ENCODE measurements around the gene FLT3.
"Not testable (repeated sequence)": the region's sequence is repeated elsewhere in the genome, so short reads cannot be mapped to it uniquely, and the experiment has no call there.

Gene FLT3

DNA sequence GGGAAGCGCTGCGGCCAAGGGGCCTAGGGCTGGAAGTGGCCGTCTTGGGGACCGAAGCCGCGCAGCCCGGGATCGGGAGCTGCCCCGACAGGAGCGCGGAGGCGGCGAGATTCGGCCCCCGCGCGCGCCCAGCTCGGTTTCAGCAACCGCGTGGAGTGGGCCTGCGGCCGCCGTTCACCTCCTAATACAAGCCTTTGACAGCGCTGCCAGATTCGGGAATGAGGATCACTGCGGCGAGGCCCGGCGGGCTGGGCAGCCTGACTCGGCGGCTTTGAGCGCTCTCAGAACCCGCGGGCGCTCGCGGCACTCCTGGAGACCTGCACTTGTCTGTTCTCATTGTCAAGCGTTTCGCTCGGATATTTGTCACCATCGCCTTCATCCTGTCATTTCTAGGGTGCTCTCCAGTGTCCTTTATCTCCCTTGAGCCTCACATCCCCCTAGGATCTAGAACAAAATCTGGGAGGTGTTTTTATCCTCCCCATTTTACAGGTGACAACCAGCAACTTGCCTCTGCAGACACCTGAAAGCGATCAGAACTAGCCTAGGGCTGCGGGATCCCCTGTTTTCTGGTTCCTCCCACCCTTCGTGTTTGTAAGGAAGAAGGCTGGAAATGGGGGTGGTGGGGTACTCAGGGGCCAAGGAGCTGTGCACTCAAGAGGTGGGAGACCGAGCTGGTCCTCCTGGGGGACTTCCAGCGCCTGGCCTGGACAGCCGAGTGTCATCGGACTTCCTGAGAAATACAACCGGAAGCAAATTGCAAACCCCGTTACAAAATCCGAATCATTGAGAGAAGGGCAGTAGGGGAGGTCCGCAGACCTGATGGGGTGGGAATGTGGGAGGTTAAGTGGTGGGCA lies 129.8 kb downstream of the FLT3 start:
- no peak for DNase-seq

DNA sequence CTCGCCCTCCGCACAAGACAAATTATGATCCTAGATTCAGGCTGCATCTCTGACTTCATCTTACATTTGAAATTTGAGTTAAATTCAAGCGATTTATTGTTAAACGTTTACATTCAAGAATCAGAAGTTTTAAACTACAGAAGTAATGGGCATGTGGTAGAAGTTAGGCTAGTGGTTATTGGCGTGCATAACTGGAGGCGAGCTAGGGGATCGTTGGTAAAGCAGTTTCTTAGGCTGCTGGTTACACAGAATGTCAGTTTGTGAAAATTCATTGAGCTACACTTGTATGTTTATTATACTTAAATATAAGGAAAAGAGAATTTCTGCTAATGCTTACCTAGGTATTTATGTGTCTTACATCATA lies 130.5 kb downstream of the FLT3 start:
- no peak for DNase-seq

DNA sequence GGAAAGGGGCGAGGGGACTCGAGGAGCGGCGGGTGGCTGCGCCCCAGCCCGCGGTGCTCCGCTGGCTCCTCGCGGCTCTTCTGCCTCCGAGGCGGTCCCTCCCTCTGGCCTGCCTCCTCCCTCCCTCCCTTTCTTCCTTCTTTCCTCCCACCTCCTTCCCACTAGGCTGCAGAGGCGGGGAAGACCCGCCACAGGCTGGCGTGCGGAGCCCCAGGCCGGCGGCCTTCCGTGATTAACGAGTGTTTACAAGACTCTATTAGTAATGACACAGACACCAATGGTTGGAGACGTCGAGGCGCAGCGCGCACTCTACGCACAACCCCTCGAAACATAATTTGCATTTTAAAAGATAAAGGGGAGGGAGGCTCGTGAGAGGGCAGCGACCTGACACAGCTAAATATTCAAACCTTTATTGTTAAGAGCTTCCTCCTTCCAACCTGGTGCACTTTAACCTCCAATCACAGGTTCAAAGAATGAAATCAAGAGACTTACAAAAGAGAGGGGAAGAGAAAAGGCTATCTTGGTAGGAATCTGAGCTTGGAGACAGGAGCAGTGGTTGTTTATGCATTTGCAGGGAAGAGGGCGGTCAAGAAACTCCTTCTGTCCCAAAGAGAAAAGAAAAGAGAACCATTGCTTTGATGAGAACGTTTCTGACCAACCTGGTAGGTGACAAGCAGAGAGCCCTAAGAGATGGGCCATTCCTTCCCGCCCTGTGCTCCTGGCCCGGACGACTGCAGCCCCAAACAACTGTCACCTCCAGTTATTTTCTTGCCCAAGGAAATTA lies 131.1 kb downstream of the FLT3 start, which contains the start of gene CDX2:
Gene CDX2 (minus strand): TSS at position 234 of the 784 bp plus-strand sequence. CDS start 309 bp downstream, outside the sequence.
- DNase-seq = no peak

DNA sequence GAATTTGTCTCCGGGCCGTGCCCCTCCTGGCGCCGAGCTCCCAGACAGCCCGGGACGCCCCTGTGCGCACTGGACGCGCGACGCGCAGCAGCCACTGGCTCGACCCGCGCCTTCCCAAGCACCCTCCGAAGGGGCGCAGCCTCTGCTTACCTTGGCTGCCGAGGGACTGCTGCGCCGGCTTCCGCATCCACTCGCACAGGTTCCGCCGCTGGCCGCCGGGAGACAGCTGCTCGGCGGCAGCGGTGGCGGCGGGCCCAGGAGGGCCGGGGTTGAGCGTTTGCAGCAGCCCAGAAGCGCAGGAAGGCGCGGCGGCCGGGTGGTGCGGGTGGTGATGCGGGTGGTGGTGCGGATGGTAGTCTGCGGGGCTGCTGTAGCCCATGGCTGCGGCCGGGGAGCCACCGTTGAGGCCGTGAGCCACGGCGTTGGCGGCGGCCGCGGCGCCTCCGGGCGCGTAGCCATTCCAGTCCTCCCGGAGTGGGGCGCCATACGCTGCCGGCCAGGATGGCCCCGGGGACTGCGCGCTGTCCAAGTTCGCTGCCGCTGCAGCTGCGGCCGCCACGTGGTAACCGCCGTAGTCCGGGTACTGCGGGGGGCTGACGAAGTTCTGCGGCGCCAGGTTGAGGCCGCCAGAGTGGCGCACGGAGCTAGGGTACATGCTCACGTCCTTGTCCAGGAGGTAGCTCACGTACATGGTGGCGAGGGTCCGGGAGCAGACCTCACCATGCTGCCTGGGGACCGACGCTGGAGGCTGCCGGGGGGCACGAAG lies 131.9 kb downstream of the FLT3 start:
- DNase-seq = no peak

DNA sequence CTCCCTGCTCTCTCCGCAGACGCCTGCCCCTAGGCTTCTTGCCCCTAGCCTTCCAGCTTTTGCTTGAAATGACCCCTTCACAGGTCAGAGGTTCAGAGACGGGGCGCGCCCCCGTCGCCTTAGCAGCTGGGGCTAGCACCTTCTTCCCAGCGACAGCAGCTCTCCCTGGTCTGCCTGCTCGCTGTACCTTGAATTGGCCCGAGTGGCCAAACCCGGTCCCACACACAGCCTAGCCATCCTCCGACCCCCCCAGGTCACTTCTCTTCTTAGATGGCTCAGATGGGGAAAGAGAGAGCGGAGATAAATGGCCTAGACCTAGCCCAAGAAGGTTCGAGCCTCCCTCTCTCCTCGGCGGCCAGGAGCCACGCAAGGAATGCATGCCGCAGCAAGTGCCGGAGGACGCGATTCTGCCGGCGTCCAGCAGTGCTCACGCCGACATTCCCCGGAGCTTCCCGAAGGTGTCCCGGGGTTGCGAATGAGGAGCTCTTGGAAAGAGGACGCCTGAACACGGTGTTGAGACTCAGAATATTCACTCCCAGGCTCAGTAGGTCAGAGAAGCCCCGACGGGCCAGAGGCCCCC lies 132.6 kb downstream of the FLT3 start:
- no peak for DNase-seq

DNA sequence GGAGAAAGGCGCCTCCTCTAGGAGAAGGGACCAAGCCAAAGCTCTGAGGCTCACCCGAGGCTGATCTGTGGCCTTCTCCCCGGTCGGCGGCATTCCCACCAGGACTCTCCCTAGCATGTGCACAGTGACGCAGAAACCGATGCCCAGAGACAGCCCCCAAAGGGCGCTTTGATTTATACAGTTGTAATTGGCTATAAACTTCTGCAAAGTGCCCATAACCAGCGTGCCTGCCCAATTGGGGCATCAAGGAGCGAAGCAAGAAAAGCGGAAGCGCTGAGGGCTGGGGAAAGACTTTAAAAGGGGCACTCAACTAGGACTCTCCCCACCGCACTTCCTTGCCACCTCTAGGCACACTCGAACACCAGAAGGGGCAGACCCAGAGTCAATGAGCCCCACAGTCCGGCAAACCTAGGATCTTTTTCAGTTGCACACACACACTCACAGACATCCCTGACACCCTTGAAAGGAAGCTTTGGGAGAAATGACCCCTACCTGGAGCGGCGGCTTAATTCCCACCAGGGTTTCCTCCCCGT lies 133.1 kb downstream of the FLT3 start:
- DNase-seq = no peak

DNA sequence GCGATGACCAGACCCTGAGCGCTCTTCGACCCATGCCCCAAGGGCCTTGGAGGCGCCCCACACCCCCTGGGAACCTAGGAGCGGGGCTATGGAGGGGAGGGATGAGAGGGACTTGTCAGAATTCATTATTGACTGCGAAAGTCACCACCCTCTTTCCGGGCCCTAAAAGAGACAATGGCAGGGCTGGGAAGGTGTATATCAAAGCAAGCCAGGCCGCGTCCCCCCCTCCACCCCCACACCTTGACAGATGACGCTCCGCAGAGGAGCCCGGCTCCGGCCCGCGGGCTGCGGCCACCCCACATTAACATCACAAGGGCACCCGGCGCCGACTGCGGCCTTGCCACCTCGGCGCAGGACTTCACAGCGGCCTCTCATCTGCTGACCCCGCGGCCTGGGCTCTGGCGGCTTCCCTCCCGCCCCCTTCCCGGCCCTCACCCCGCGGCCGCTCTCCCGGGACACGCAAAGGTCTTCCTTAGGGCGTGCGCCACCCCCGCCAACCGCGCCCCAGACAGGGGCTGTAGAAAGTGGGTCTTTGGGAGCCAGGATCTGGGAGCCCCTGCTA lies 133.7 kb downstream of the FLT3 start:
- DNase-seq = no peak

DNA sequence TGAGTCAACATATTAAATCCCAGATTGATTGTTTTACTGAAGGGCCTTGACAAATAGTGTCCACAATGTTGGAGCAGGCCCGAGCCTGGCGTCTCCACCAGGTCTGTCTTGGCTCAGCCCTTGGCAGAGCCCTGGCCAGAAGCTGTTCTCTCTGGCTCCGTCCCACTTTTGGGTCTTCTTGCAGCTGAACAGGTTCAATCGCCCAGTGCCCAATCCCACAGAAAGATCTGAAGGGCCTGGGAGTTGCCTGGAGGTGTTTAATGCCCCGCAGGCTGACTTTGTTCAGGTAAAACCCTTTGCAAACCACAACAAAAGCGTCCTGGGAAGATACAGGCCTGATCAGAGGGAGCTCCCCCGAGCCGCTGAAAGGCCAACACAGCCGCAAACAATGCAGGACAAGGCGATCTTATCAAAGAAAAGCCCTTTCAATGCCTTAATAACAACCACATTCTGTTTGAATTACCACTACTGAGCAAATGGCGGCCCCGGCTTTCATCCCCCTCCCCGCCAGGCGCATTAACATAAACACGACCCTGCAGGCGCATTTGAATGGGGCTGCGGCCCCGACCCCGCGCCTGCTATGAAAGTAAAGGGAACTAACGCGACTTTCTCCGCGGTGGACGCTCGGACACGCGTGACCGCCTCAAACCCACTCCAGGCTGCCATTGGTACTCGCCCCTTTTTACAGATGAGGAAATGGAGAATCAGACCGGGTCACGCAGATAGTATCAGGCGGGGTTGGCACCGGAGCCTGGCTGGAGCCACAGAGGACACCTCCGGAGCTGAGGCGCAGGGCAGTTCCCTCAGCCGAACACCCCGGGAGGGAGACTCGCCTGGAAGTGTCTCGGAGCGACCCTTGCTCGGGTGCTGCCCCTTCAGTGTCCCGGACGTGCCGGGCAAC lies 134.4 kb downstream of the FLT3 start:
- no peak for DNase-seq

DNA sequence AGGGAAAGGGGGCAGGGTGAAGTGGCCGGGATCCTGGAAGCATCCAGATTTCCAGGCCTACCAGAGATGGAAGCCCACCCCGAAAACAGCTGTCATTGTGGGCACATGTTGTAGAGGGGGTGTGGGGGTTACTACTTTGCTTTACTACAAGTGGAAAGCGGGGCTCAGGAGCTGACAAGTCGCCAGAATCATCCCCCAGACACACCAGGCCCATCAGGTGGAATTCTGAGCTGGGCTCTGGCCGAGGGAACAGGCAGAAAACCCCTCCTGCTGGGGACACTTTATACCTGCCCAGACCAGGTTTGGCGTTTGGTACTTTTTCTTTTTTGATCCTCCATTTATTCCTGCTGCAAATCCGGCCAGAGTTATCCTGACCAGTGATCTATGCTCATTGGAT lies 135.0 kb downstream of the FLT3 start:
- no peak for DNase-seq

DNA sequence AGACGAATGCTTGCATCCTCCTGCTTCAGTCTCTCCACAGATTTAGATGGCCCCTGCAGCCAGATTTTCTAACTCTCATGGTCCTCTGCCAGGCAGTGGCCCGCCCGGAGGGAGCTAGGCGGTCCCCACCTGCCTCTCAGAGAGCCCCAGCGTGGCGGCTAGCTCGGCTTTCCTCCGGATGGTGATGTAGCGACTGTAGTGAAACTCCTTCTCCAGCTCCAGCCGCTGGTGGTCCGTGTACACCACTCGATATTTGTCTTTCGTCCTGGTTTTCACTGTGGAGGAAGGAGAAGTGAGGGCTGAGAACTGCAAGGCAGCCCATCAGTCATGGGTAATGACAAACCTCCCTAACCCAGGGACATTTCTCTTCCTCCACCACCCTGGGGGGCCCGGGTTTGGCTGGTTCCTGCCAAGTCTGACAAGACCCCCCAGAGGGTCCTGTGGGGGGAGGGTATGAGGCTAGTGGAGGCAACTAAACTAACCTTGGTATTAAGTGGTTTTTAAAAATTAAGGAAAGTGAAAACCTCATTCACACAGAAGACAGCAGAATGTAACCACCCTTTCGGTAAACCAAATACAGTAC lies 135.5 kb downstream of the FLT3 start:
- DNase-seq = no peak

DNA sequence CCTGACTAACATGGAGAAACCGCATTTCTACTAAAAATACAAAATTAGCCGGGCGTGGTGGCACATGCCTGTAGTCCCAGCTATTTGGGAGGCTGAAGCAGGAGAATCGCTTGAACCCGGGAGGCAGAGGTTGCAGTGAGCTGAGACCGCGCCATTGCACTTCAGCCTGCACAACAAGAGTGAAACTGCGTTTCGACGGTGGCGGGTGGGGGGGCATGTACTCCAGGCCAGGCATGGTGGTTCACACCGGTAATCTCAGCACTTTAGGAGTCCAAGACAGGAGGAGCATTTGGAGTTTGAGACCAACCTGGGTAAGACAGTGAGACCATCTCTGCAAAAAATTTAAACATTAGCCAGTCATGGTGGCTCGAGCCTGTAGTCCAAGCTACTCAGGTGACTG lies 136.2 kb downstream of the FLT3 start:
- not testable (repeated sequence) for DNase-seq

DNA sequence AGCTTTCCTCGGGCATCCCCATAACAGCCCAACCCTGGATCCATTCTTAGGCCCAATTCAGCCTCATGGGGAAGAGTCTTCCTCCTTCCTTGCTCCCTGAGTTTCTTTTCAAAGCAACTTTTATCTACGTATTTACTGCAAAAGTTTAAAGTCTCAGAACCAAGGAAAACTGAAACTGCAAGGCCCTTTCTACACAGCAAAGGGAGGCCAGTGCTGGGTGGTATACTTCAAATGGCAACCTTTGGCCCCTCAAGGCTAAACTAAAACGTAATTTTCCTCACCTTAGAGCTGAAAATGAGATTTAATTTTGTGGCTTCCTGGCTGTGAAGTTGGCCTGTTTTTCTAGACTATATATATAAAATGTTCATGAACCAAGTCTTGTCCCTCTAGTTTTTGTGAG lies 136.9 kb downstream of the FLT3 start:
- DNase-seq = no peak

DNA sequence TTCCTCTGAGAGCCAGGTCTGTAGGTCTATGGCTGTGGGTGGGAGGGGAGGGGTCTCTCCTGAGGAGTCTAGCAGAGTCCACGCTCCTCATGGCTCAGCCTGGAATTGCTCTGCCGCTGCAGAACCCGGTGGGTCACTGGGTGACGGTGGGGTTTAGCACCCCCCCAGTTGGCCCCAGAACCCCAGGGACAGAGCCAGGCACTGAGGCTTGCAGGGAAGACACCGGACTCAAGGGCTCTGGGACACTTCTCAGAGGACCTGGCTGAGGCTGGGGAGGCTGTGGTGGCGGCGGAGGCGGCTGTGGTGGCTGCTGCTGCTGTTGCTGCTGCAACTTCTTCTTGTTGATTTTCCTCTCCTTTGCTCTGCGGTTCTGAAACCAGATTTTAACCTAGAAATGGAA lies 137.4 kb downstream of the FLT3 start:
- no peak for DNase-seq

DNA sequence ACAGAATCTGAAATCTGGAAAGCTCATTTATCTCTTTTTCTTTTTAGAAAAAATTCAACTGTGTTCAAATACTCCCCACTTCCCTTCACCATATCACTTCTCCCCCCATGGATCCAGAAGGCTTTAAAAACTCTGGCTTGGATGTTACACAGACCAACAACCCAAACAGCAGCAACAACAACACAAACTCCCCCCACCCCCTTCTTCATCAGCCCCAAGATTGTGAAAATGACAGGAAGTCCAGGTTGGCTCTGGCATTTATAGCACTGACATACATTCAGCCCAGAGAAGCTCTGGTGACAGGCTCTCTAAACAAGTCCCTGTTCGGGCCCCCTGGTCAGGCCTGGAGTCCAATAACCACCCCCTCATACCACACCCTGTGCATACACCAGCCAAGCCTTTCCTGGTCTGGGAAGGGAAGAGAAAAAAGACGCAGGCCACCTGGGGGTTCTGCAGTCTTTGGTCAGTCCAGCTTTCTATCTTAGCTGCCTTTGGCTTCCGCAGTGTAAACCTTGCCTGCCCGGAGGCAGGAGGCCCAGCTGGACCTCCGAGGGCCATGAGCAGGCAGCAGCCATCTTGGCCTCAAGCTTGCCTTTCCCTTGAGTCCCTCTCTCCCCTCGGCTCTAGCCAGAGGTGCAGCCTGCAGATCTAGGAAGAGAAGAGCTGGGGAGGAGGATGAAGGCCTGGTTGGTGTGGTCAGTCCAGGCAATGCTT lies 138.1 kb downstream of the FLT3 start:
- no peak for DNase-seq

DNA sequence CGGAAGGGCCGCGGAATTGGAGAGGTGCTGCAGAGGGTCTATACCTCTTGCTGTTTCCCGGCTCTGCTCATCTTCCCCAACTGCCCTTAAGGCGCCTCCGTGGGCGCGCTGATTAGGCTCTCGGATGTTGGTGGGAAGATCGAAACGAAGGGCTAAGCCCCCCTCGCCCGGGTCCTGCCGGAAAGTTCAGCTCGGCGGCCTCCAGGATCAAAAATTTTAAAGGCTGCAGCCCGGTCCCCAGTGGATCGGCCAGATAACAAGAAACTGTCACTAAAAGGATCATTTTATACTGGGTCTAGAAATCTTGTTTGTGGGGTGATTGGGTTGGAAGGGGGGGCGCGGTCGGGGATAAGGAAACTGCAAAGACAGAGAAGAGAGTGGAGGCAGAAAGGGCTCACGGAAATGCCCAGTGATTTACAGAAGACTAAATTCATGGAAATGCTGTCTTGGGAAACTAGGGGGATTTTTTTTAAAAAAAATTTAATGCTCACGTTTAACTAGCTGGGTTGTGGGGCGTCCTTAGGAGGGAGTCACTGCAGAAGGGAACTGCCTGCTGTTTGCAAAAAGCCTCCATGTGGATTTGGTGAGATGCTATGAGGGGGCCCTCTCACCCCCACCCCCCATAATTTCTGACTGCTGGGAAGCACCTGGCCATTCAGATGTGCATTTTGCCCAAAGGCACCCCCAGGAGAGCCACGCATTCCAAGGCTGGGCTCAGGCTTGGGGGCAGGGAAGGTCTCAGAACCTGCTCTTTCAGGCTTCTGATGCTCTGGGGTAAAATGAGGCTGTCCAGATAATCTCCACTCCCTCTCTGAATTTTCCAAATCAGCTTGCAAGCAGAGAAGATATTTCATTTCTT lies 138.9 kb downstream of the FLT3 start:
- DNase-seq = no peak

DNA sequence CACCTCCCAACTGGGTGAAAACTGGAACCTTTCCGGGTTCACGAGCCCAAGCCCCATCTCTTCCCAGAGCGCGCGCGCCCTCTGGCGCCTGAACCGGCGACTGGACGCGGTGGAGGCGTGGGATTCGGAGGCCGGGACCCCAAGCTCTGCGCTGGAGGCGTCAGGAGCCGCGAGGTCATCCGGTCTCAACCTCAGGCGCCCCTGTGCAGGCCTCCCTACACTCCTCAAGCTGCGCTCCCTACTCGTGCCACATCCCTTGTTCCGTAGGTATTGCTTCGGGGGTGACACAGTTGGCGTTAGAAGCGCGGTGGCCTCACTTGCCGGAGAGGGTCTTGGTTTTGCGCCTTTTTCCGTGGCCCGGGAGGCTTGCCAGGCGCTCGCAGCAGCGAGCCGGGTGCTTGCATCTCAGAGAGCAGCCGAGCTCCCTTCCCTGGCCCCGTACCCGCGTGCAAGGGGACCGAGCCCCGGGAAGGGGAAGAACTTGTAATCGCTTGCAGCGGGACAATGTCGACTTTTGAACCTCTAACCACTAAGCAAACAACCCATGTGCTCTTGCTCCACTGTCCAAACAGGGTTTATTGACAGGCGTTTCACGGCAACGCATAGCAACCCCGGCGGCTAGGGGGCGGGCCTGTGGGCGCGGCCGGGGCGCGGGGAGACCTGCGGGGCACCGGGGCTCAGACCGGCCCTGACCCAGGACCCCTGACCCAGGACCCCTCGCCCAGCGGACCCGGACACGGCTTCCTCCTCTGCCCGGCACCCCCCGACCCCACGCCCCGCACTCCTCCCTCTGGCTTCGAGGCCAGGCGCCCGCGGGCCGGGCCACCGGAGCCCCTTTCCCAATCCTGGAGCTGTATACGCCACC lies 139.8 kb downstream of the FLT3 start:
- DNase-seq = peak; percentile 74

DNA sequence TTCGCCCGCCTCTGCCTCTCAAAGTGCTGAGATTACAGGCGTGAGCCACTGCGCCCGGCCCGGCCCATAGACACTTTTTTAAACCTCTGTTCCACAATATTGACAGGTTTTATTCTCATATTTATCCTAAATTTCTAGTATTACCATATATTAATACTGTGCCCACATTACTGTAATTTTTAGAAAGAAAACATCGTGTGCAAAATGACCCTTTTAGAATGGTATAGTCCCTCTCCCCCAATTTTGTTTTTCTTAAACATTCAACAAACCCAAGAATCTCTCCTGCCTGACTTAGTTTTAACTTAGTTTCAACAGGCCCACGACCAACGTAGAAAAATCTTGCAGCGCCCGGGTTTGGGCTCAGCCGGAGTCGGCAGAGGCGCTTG lies 140.4 kb downstream of the FLT3 start:
- no peak for DNase-seq

DNA sequence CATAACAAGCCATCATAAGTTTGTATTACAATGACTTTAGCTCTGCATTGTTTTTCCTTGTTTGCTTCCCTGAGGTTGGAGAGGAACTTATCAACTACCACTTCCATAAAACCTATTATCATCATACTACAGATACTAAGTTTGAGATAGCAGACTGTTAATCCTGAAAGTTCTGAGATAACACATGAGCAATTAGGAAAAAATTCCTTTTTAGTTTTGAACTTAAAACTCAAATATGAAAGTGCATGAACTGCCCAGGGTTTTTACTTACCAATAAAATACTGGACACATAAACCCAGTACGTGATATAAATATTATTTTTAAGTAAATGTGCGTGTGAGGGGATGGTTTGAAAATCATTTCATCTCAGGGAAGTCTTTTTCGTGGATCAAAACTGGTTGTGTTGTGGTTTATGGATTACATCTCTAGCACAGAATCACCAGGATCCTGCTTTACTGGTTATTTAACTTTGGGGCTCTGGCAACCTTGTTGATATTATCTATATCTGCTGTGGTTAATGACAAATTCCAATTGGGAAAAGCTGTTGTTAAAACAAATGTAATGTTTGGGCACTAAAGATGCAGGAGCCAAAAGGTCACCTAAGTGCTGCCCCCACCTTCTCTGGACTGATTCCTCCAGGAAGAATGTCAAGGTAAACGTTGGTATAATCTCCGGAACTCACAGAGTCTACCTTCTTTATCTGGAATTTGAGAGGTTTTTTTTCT lies 143.6 kb downstream of the FLT3 start:
- no peak for DNase-seq
